Measurements from ENCODE around the gene PARD6G. TPM values are rescaled to one million over a fixed set of nuclear protein-coding genes. Genes with fewer than 3 reads are reported as not detected.
"Not testable (repeated sequence)": the region's sequence is repeated elsewhere in the genome, so short reads cannot be mapped to it uniquely, and the experiment has no call there.

PARD6G gene
- total RNA-seq, result not detected

- DNase-seq, result no peak
These were observed at the start of gene PARD6G for GRCh38 chr18:80247393-80247841. Gene PARD6G (minus strand): TSS chr18:80247514. CDS start chr18:80247348, 166 bp downstream.

GRCh38 chr18:80262241-80263033 is 15.1 kb upstream of the PARD6G start:
- not testable (repeated sequence) for DNase-seq

- DNase-seq, result no peak
These were observed 12.3 kb upstream of the PARD6G start for GRCh38 chr18:80259610-80260009.

GRCh38 chr18:80258640-80259039 is 11.3 kb upstream of the PARD6G start:
- no peak for DNase-seq

- peak; percentile 21 for DNase-seq
These were observed 10.5 kb upstream of the PARD6G start for GRCh38 chr18:80257579-80258543.

GRCh38 chr18:80254971-80255500 is 7.7 kb upstream of the PARD6G start:
- DNase-seq, result no peak

GRCh38 chr18:80253871-80254492 is 6.7 kb upstream of the PARD6G start:
- DNase-seq, result no peak

GRCh38 chr18:80253236-80253635 is 5.9 kb upstream of the PARD6G start:
- DNase-seq, result no peak

GRCh38 chr18:80252136-80252535 is 4.8 kb upstream of the PARD6G start:
- DNase-seq, result no peak

GRCh38 chr18:80251700-80252099 is 4.4 kb upstream of the PARD6G start:
- DNase-seq, result no peak

GRCh38 chr18:80250740-80251364 is 3.5 kb upstream of the PARD6G start:
- no peak for DNase-seq

- no peak for DNase-seq
These were observed 2.1 kb upstream of the PARD6G start for GRCh38 chr18:80249217-80250093.

- no peak for DNase-seq
These were observed 595 bp downstream of the PARD6G start for GRCh38 chr18:80246445-80247392.

- DNase-seq, result no peak
These were observed 1.4 kb downstream of the PARD6G start for GRCh38 chr18:80245781-80246444.

GRCh38 chr18:80244956-80245730 is 2.2 kb downstream of the PARD6G start:
- no peak for DNase-seq

GRCh38 chr18:80244167-80244566 is 3.1 kb downstream of the PARD6G start:
- no peak for DNase-seq

GRCh38 chr18:80243204-80243603 is 4.1 kb downstream of the PARD6G start:
- DNase-seq, result no peak

GRCh38 chr18:80241919-80242777 is 5.2 kb downstream of the PARD6G start:
- DNase-seq, result no peak
